Stimulated activated CD8-positive, alpha-beta memory T cell treated with anti-CD3 and anti-CD28 coated beads, Interleukin-7, amount 100 ng/mL, for 1 hour (primary cell): ENCODE results near the gene STARD3NL.
"Not testable (repeated sequence)": the region's sequence is repeated elsewhere in the genome, so short reads cannot be mapped to it uniquely, and the experiment has no call there.

Experiments used
- DNase-seq, 2 donors: peaks; one replicate each; pipeline ENCODE4 v3.0.0-alpha.2; 2020; ENCODE audit warnings: low read depth in 2 of 2

Gene STARD3NL

GRCh38 chr7:38178004-38178694 is at the start of gene STARD3NL:
Gene STARD3NL (plus strand): TSS chr7:38178245. CDS start chr7:38207505, 29,260 bp downstream.
- DNase-seq, result peak; percentile 61 to 71

- no peak for DNase-seq
Observed at GRCh38 chr7:38129162-38129561, 48.9 kb upstream of the STARD3NL start.

- no peak for DNase-seq
Observed at GRCh38 chr7:38129579-38129978, 48.5 kb upstream of the STARD3NL start.

- no peak for DNase-seq
Observed at GRCh38 chr7:38138171-38138570, 39.9 kb upstream of the STARD3NL start.

- no peak for DNase-seq
Observed at GRCh38 chr7:38141187-38141586, 36.9 kb upstream of the STARD3NL start.

- no peak for DNase-seq
Observed at GRCh38 chr7:38142736-38143135, 35.3 kb upstream of the STARD3NL start.

- no peak for DNase-seq
Observed at GRCh38 chr7:38147005-38147404, 31.0 kb upstream of the STARD3NL start.

- DNase-seq, result no peak
Observed at GRCh38 chr7:38151556-38151955, 26.5 kb upstream of the STARD3NL start.

GRCh38 chr7:38153515-38153914 is 24.5 kb upstream of the STARD3NL start:
- DNase-seq, result no peak

GRCh38 chr7:38154278-38154677 is 23.8 kb upstream of the STARD3NL start:
- DNase-seq, result no peak

- DNase-seq, result no peak
Observed at GRCh38 chr7:38160003-38160571, 18.0 kb upstream of the STARD3NL start.

- DNase-seq, result no peak
Observed at GRCh38 chr7:38162036-38162435, 16.0 kb upstream of the STARD3NL start.

GRCh38 chr7:38163671-38164070 is 14.4 kb upstream of the STARD3NL start:
- DNase-seq, result no peak

GRCh38 chr7:38168890-38169570 is 9.0 kb upstream of the STARD3NL start:
- no peak for DNase-seq

- DNase-seq, result no peak
Observed at GRCh38 chr7:38169847-38170246, 8.2 kb upstream of the STARD3NL start.

- no peak for DNase-seq
Observed at GRCh38 chr7:38171623-38172391, 6.2 kb upstream of the STARD3NL start.

GRCh38 chr7:38175547-38175946 is 2.5 kb upstream of the STARD3NL start:
- DNase-seq, result not testable (repeated sequence)

- no peak for DNase-seq
Observed at GRCh38 chr7:38177621-38178003, 433 bp upstream of the STARD3NL start.

- no peak for DNase-seq
Observed at GRCh38 chr7:38178695-38179344, 775 bp downstream of the STARD3NL start.

GRCh38 chr7:38179776-38180226 is 1.8 kb downstream of the STARD3NL start:
- DNase-seq, result no peak

- no peak for DNase-seq
Observed at GRCh38 chr7:38181111-38181510, 3.1 kb downstream of the STARD3NL start.

- DNase-seq, result no peak
Observed at GRCh38 chr7:38182450-38182849, 4.4 kb downstream of the STARD3NL start.
